ENCODE results near the gene P3H2. TPM values are rescaled to one million over a fixed set of nuclear protein-coding genes. Genes with fewer than 3 reads are reported as not detected.

P3H2 gene
- total and polyA plus RNA-seq, 2 of the 4 experiments (the other 2 are of a cell fraction), result 54.7 to 64.3 TPM

DNA sequence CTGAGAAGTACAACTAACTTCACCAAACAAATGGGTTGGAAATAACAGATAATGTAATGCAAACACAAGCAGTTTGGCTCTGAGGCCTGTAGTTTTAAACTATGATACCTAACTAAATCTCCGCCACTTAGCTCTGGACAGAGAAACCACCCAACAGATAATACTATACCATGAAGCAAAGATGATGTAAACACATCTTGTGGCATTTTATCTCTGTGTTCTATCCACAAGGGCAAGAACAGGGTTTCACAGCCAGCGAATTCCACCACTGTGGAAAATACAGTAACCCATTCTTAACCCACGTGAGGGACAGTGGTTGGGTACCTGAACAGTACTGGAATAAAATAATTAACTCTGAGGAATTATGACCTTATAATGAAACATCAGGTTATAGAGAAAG, 93.6 kb downstream of the P3H2 start:
- ATAC-seq (ENCODE audit: low read depth), result no peak
- H3K4ac ChIP-seq (ENCODE audit: low read depth, low read length), result no peak overlapping the region
- CTCF ChIA-PET, result interaction anchor here (0.6 kb wide), 1 partner anchor 11 kb away, joined by 3 read pairs; no protein-coding TSS in a partner anchor

More for the DNA sequence above, 93.6 kb downstream of the P3H2 start:
- Histone ChIP-seq H4K8ac (ENCODE audit: low read depth in 2 of 2, low read length in 2 of 2) (peak overlapping the region in 1 of 2 experiments; percentile 24; a peak in 2 of 4 replicates), H4K91ac (ENCODE audit: insufficient read depth, low read depth, low read length) (no peak overlapping the region), H3K4me1 (ENCODE audit: control insufficient read depth, insufficient read depth, low read length) (peaks cover 6% of the 10 kb centered on the region; the same call in 1 of the 2 replicates), H3K4me3 (ENCODE audit: insufficient read depth, low read depth, low read length) (no peak overlapping the region), H3K23ac (ENCODE audit: low read depth, low read length) (peak overlapping the region; percentile 53; the same call in 1 of the 2 replicates), H2BK5ac (ENCODE audit: low read depth, low read length, poor library complexity, severe bottlenecking) (peak overlapping the region; percentile 15), H3K27me3 (ENCODE audit: control insufficient read depth, insufficient read depth, low read length) (no peaks in the 10 kb centered on the region), H3K27ac (ENCODE audit: insufficient read depth, low read length) (no peak overlapping the region), H3K18ac (ENCODE audit: low read depth, low read length) (0 out of 2 replicates have a peak overlapping the region, but pooled peaks have one; percentile 23), H3K79me1 (ENCODE audit: low read depth in 1 of 2, low read length in 2 of 2) (peaks cover 12 to 45% of the 10 kb centered on the region in 2 experiments), H2AK5ac (ENCODE audit: low read depth, low read length) (no peak overlapping the region), H3K56ac (ENCODE audit: extremely low read depth, insufficient read depth, low read length) (no peak overlapping the region), H4K5ac (ENCODE audit: low read depth, low read length) (no peak overlapping the region), H4K20me1 (ENCODE audit: insufficient read depth, low read length) (no peaks in the 10 kb centered on the region), H3K4me2 (ENCODE audit: low read depth, low read length) (no peak overlapping the region), H2BK20ac (ENCODE audit: low read depth, low read length) (no peak overlapping the region), H2AK9ac (replicated peaks; ENCODE audit: low read depth, low read length, poor library complexity) (no peak overlapping the region), H3K9ac (ENCODE audit: low read depth, low read length) (no peak overlapping the region), H3K9me1 (ENCODE audit: insufficient read depth, low read length) (0 out of 2 replicates have a peak, but pooled peaks cover 6% of the 10 kb centered on the region), H2BK120ac (ENCODE audit: low read depth, low read length) (no peak overlapping the region), H3K36me3 (ENCODE audit: control insufficient read depth, insufficient read depth, low read length) (no peaks in the 10 kb centered on the region), H2BK15ac (ENCODE audit: low read depth, low read length) (no peak overlapping the region), H2AFZ (replicated peaks; ENCODE audit: low read length, poor library complexity) (no peak overlapping the region), H3K14ac (replicated peaks; ENCODE audit: low read depth, low read length) (no peak overlapping the region; the same call in 1 of the 2 replicates), H3K9me3 (ENCODE audit: control insufficient read depth, insufficient read depth, low read length) (no peaks in the 10 kb centered on the region)
- in situ Hi-C loops (cut with MboI; ENCODE audit: low sequenced_read_pairs), result no loop called here
- POLR2A ChIA-PET (ENCODE audit: unreplicated experiment), result no interaction called here
- intact Hi-C loops (cut with micrococcal nuclease), result no loop called here
- no CpG with 5 or more reads among the region's 3 CpGs for WGBS, 2 experiments (ENCODE audit: extremely low coverage in 2 of 2, insufficient read length in 1 of 2)
- TF ChIP-seq, protein P1, sequence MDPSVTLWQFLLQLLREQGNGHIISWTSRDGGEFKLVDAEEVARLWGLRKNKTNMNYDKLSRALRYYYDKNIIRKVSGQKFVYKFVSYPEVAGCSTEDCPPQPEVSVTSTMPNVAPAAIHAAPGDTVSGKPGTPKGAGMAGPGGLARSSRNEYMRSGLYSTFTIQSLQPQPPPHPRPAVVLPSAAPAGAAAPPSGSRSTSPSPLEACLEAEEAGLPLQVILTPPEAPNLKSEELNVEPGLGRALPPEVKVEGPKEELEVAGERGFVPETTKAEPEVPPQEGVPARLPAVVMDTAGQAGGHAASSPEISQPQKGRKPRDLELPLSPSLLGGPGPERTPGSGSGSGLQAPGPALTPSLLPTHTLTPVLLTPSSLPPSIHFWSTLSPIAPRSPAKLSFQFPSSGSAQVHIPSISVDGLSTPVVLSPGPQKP (IDR thresholded peaks at IDR 0.05; ENCODE audit: borderline replicate concordance, low read depth, low read length), result no peak
- no peak for TF ChIP-seq RAD21 (IDR thresholded peaks at IDR 0.05; ENCODE audit: low read length)
- TF ChIP-seq, protein P2, sequence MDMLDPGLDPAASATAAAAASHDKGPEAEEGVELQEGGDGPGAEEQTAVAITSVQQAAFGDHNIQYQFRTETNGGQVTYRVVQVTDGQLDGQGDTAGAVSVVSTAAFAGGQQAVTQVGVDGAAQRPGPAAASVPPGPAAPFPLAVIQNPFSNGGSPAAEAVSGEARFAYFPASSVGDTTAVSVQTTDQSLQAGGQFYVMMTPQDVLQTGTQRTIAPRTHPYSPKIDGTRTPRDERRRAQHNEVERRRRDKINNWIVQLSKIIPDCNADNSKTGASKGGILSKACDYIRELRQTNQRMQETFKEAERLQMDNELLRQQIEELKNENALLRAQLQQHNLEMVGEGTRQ (IDR thresholded peaks at IDR 0.05; ENCODE audit: low read depth, low read length), result no peak
- dilution Hi-C loops (cut with HindIII; ENCODE audit: low sequenced_read_pairs, unreplicated experiment), result no loop called here
- BruUV-seq (replicated peaks), result no TSS peak
- no peak for DNase-seq

All from IMR-90 (cell line).